GM10248 (cell line): ENCODE results near the gene SIN3A.
"Not testable (repeated sequence)": the region's sequence is repeated elsewhere in the genome, so short reads cannot be mapped to it uniquely, and the experiment has no call there.

Experiments used
- CTCF ChIA-PET: fragments of 300-600 bp; sonication (Branson Sonifier 250); formaldehyde crosslinking; extraction: SDS; loops from one replicate; lab custom pipeline; 2021; ENCODE audit warnings: antibody characterized with exemption; lab: Yijun Ruan, JAX
- POLR2A ChIA-PET: fragments of 350-650 bp; sonication (Branson Sonifier 250); formaldehyde crosslinking; extraction: SDS; loops from one replicate; lab custom pipeline; 2020; ENCODE audit warnings: antibody characterized with exemption; lab: Yijun Ruan, JAX
- DNase-seq: peaks from one replicate; pipeline ENCODE4 v3.0.0; 2012; ENCODE audit errors: extremely low spot score
- TF ChIP-seq, protein P1 (sequence below): IDR thresholded peaks from 2 replicates; pipeline ENCODE4 v1.5.1; 2012; ENCODE audit warnings: mild to moderate bottlenecking, low read depth; ENCODE audit errors: extremely low read depth, missing control alignments, control extremely low read depth

SIN3A gene

DNA sequence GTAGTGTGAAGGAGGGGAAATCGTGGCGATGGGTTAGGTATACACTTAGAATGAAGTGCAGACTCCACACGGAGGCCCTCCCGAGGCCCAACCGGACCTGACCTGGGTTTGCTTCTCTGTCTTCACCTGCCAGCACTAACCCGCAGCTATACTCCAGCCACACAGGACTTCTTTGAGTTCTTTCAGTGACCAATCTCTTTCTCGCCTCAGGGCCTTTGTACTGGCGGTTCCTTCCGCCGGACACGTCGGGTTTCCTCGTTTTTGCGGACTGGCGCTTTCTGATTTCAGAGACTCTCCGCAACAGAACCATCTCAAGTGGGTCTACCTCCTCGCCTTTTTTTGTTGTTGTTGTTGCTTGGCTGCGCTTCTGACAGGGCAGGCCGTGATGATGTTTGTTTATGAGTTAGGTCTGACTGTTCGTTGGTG lies 104.7 kb downstream of the SIN3A start, which contains the start of gene NEIL1:
Gene NEIL1 (plus strand): TSS at position 244 of the 426 bp plus-strand sequence. CDS start 1,867 bp downstream, outside the sequence.
- TF ChIP-seq, protein P1, sequence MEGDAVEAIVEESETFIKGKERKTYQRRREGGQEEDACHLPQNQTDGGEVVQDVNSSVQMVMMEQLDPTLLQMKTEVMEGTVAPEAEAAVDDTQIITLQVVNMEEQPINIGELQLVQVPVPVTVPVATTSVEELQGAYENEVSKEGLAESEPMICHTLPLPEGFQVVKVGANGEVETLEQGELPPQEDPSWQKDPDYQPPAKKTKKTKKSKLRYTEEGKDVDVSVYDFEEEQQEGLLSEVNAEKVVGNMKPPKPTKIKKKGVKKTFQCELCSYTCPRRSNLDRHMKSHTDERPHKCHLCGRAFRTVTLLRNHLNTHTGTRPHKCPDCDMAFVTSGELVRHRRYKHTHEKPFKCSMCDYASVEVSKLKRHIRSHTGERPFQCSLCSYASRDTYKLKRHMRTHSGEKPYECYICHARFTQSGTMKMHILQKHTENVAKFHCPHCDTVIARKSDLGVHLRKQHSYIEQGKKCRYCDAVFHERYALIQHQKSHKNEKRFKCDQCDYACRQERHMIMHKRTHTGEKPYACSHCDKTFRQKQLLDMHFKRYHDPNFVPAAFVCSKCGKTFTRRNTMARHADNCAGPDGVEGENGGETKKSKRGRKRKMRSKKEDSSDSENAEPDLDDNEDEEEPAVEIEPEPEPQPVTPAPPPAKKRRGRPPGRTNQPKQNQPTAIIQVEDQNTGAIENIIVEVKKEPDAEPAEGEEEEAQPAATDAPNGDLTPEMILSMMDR, result no peak
- ChIA-PET CTCF (interaction anchor here (4.9 kb wide), 1 partner anchor 21 kb away, joined by 23 read pairs; the partner anchor contains the start of gene MAN2C1), POLR2A (interaction anchor here (0.6 kb wide), 1 partner anchor 103 kb away, joined by 3 read pairs; no protein-coding TSS in a partner anchor)
- DNase-seq, result no peak

DNA sequence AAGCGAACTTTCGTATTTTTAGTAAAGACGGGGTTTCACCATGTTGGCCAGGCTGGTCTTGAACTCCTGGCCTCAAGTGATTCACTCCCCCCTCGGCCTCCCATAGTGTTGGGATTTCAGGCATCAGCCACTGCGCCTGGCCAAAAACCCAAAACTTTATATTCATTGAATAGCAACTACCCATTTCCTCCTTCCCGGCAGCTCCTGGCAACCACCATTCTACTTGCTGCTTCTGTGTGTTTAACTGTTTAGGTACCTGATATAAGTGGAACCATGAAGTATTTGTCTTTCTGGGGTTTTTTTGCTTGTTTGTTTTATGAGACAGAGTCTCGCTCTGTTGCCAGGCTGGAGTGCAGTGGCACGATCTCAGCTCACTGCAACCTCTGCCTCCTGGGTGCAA lies 107.5 kb downstream of the SIN3A start:
- POLR2A ChIA-PET, CTCF ChIA-PET, DNase-seq: not testable (repeated sequence)

- ChIA-PET POLR2A (no interaction called here), CTCF (no interaction called here)
- no peak for DNase-seq
- TF ChIP-seq, protein P1, result no peak
Measured at GRCh38 chr15:75342221-75342620, 109.3 kb downstream of the SIN3A start.

GRCh38 chr15:75339531-75340240 lies 111.8 kb downstream of the SIN3A start:
- DNase-seq, result no peak
- CTCF ChIA-PET, result no interaction called here
- POLR2A ChIA-PET, result interaction anchor here (0.5 to 1.5 kb wide), 2 partner anchors 28 to 296 kb away, joined by 3 to 4 read pairs; partner anchors contain the start of gene MAN2C1
- TF ChIP-seq, protein P1, result no peak

DNA sequence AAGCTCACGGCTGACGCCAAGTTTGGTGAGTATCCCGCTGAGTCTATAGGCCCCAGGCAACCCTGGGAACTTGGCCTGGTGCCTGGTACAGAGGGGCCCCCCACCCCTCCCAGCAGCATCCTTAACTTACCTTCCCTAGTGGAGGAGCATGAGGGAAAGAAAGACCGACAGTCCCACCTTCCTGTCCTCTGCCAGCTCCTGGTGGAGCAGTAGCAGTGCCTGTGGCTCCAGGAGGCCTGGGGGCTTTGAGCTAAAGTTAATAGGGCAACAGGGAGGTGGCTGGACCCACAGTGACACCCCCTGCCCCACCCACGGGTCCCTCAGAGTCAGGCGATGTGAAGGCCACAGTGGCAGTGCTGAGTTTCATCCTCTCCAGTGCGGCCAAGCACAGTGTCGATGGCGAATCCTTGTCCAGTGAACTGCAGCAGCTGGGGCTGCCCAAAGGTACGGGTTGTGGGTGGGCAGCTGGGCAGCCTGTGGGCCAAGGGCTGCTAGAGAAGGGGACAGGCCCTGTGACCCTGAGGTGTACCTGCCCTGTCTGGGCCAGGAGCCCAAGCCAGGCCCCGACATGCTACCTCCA lies 112.7 kb downstream of the SIN3A start:
- no peak for DNase-seq
- ChIA-PET POLR2A (interaction anchor here (1.5 kb wide), 1 partner anchor 29 kb away, joined by 4 read pairs; the partner anchor contains the start of gene MAN2C1), CTCF (no interaction called here)
- TF ChIP-seq, protein P1, result no peak

GRCh38 chr15:75335705-75336355 lies 115.7 kb downstream of the SIN3A start, which contains the start of gene COMMD4:
COMMD4 (plus strand) TSS chr15:75336063; CDS start chr15:75336090, 27 bp downstream.
- CTCF ChIA-PET, result no interaction called here
- POLR2A ChIA-PET, result no interaction called here

More at GRCh38 chr15:75335705-75336355, 115.7 kb downstream of the SIN3A start, which contains the start of gene COMMD4:
- TF ChIP-seq, protein P1, result no peak
- peak; percentile 73 for DNase-seq
